GM21526 (cell line): Measurements from ENCODE around the gene LRP1B.
"Not testable (repeated sequence)": the region's sequence is repeated elsewhere in the genome, so short reads cannot be mapped to it uniquely, and the experiment has no call there.

Experiments
- ATAC-seq: cut with Tn5 transposase; IDR thresholded peaks from one replicate; pipeline ENCODE4 v1.9.1; 2021; ENCODE audit warnings: moderate library complexity; ENCODE audit not compliant: unreplicated experiment, low FRiP score

LRP1B gene

DNA sequence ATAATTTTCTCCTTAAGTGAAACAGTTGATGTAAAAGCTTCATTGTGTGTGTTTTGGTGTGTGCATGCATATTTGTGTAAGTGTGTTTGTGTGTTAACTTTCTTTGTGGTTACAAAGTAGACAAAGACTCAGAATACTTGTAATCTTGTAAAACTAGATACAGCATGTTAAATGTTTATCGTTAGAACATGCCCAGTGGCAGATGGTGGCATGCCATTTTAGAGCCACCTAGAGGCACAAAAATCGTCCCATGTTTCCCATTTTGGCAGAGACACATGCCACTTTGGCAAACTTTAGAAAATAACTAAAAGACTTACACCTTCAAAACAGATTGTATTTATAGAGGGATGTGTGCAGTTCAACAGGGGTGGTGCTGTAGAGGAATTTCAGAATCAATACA lies 224.1 kb downstream of the LRP1B start:
- no peak for ATAC-seq

DNA sequence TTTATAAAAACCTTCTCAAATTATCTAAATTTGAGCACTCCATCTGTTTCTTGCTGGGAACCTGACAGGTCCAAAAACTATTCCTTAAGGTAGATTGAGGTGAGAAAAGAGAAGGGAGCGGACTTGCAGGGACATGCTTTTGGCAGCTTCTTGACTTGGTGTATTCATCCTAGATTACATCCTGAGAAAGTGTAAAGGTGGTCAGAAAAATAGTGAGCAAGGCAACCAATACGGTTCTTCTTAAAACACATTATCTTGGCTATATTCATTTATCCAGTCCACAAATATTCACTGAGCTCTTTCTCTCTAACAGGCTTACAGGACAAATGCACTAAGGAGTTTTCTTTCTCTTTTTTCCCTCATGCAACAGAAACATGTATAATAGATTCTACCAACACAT lies 230.0 kb downstream of the LRP1B start:
- ATAC-seq, result no peak

DNA sequence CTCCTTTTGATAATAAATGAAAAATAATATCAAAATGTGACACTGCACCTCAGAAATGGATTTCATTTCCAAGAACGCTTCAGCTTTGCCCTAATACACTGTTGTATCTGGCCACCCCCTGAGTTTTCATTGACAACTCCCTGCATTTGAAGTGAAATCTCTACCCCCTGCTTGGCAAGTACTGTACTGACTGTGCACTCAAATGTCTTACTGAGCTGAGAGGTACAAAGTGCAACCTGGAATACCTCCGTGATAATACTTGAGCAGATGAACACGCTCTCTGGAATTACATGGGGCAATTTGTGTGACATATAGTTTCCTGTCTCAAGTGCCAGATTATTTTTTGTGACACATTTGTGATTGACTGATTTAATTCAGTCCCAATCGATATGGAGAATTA lies 231.1 kb downstream of the LRP1B start:
- no peak for ATAC-seq

DNA sequence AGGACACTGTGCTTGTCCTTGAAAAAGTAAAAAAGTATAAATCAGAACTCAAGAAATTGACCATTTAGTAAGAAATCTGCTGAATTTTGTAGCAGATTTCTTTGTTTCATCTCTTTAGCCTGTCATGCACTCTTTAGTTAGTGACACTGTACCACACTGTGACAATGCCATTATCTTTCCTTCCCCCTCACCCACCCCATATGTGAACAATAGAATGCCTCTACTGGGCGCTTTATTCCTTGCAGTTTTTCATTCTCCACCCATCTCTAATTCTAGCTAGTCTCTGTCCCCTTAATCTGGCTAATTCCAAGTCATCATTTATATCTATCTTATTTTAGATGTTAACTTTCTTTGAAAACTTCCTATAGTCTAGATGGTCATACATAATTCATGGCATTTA lies 241.0 kb downstream of the LRP1B start:
- no peak for ATAC-seq

DNA sequence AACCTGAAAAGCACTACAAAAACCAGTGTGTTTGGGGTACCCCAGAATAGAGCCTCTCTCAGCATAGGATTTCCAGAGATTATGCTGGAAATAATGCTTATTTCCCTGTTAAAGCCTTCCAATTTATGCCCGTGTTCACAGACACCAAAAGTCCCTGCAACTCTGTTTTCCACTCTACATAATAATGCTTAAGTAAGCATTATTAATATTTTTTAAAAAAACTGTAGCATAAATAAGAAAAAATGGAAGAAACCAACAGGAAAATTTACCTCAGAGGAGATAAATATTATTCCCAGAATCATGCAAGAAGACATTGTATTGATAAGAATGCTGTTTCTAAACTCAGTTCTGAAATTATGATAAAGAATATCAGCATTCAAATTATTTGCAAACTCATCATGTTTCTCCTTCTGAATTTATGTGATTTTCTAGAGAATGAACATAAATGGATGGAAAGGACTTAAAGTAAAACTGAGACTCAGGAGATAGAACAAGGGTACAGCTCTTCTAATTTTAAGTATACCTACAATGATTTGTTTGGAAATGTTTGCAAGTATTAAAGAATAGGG lies 241.7 kb downstream of the LRP1B start:
- ATAC-seq, result no peak

DNA sequence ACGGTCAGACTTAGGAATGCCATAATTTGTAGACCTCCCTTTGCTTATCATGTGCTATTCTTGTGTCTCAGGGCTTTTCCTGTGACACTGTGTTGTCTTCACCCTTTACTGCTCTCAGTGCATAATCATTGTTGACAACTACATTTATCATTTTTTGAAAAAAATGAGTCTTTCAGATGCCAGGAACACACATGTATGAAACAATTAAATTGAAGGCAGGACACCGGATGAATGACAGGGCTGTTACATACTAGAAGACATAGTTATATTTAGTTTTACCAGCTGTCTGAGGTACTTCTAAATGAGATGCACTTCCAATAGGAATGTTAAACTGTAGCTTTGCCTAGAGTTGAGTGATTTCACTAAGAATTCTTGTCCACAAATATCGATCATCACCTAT lies 243.5 kb downstream of the LRP1B start:
- no peak for ATAC-seq

DNA sequence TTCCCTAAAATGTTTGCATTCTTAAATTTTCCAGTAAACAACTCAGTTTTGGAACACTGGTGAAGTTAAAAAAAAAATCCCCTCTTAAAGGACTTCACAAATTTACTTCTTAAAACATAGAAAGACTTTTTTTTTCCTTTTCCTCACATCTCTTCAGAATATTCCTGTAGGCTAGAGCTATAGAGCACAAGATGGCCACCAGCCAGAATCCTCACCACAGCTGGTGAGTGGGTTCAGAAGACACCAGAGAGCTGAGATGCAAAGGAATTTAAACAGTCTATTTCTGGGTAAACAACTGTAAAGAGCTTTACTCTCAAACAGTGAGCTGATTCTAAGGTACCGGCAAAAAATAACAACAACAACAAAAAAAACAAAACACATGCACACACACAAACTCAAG lies 252.8 kb downstream of the LRP1B start:
- ATAC-seq, result no peak

DNA sequence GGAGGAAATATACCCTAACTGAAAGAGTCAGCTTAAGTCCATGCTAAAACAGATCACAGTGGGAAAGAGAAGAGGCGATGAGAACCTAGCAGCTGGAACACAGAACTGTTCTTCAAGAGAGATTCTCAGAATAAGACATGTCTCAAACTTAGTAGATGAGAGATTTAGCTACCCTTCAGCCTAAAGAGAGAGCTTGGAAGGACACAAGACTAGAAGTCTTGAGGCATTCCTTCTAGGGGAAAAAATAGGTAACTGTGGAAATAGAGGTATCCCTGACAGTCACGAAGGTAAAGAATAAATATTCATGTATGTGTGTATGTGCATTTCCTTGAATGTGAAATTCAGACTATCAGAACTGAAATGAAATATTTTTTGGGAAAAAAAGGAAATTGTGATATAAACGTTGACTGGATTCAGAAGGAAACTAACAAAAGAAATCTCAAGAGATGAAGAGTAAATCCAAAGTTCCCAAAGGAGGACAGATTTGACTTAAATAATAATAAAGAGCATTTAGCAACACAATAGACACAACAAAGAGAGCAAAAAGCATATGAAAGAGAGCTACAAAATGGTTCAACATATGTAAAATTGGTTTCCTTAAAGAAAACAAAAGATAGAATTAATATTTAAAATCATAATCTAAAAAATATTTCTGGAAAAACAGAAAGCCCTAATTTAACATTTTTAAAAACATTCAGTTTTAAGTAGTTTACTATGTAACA lies 258.7 kb downstream of the LRP1B start:
- no peak for ATAC-seq

DNA sequence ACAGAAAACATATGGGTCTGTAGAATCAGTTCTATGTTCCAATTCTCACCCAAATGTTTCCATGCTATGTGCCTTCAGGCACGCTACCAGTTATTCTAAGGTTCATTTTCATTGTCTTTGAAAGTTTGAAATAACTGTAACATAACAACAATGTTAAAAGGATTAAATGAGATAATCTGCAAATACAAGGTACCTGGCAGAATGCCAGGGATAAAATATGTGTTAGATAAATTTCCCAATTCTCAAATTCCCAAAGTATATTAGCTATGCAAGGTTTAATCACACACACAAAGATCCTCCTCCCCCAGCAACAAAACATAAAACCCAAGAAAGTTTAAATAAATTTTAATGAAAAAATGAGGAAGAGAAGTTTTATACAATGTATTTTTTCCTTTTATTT lies 261.2 kb downstream of the LRP1B start:
- no peak for ATAC-seq

DNA sequence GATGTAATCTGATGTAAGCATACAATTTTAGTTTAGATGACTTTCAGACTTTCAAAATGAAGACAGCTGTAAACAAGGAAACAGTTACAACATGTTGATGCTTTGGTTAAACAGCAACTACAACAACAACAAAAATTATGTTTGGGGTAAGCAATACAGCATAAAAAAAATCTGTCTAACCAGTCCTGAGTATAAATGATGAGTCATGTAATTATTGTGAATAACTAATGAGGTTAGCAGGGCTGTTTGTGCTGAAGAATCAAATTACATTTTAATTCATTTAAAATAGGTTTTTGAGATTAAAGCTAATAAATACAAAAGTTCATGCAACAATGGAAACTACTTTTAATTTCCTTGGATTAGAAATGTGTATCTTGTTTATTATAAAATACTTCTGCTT lies 266.9 kb downstream of the LRP1B start:
- ATAC-seq, result no peak

DNA sequence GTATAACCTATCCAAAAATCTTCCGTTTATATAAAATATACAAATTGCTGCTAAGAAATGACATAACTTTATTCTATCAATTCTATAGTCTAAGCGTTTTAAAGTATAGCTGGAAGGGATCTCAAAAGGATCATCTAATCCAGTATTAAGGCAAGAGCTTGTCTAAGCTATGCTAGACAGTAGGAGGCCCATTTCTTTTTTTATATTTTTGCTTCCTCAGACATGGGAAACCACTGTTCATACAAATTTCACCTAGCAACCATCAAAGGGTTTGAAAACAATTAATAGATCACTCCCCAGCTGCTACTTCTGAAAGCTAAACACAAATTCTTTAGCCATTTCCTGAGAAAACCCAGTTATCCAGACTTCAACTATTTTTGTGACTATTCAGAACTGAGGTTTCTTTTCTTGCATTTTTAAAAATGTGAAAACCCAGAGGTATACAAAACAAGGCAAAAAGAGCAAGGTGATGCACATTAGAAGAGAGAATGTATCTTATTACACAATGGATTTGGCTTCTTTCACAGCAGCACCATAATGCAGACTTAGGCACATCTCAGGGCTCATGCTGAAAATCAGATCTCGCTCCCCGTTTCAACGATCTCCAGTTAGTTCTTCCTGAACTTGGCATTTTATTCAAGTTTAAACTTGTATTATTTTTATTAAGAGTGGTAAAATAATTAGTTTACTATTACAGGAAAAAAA lies 274.4 kb downstream of the LRP1B start:
- ATAC-seq, result no peak

DNA sequence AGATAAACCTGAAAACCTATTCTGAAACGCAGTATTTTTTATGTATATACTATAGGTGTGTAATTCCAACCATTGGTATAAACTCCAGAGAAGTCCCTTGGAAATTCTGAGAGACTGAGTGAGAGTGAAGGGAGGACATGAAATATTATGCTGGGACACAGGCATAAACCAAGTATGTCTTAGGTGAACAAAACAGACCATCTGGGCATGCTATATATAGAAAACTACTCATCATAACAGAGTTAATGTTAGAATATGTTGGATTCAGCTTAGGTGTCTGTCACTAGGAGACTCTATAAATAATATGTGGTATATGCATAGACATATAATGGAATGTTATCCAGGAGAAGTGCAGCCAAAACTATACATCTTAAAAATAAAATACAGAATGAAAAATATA lies 282.6 kb downstream of the LRP1B start:
- no peak for ATAC-seq

DNA sequence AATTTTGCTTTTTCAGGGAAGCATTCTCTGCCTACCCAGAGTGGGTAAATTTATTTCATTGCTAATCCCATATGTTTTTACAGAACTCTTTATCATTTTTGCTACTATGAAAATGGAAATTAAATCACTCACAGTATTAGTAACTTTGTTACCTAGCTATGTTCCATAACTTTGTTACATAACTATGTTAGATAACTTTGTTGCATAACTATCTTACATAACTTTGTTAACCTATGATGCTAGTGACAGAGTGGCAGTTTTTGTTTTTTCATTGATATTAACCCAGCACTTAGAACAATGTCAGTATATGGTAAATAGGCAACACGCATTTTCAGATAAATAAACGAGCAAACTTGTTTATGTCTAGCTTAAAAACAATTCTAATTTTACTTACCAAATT lies 286.6 kb downstream of the LRP1B start:
- no peak for ATAC-seq

DNA sequence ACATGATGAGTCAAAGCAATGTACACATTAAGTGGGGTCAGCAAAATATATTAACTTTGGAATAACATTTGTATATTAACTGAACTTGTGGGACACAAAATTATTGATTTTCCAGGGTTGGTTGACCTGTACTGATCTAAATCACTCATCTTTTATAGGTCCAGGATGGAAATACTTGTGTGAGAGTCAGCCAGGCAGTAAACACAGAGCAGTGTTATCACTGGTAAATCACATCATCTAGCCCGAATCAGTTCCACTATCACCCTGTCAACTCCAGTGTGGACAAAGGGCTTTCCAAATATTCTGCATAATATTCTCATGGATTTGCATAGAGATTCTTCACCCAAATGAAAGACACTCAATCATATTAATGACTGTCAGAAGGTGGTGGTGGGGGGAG lies 295.7 kb downstream of the LRP1B start:
- no peak for ATAC-seq

DNA sequence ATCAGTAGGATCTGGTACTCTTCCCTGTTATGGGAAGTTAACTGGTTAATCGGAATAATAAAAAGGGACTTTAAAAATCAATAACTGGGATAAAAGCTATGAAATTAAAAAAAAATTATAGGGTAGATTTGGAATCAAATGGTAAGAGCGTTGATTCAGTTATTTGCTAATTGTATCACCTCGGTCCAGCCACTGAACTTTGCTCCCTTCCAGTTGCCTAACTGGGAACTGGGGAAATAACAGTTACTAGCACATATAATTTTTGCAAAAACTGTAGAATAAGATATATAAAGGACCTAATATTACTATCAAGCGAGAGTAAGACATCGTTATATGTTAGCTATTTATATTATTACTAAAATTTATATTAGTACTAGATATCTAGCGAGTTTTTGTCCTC lies 302.1 kb downstream of the LRP1B start:
- ATAC-seq, result no peak

DNA sequence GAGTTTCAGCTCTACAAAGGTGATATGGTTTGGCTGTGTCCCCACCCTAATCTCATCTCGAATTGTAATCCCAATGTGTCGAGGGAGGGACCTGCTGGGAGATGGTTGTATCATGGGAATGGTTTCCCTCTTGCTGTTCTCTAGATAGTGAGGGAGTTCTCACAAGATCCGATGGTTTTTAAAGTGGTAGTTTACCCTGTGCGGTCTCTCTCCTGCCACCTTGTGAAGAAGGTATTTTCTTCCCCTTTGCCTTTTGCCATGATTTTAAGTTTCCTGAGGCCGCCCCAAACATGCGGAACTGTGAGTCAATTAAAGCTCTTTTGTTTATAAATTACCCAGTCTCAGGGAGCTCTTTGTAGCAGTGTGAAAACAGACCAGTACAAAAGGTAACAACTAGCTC lies 306.0 kb downstream of the LRP1B start:
- no peak for ATAC-seq

DNA sequence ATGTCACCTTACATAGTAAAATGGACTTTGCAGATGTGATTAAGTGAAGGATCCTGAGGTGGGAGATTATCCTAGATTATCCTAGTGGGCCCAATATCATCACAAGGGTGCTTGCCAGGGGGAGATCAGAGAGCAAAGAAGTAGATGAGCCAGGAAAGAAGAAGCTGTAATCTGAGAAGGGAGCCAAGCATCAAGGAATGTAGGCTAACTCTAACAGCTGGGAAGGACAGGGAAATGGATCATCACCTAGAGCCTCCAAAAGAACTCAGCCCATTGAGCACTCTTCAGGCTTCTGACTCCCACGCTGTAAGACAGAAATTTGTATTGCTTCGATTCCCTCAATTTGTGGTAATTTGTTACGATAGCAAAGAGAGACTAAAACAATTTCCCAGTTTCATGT lies 309.9 kb downstream of the LRP1B start:
- no peak for ATAC-seq

DNA sequence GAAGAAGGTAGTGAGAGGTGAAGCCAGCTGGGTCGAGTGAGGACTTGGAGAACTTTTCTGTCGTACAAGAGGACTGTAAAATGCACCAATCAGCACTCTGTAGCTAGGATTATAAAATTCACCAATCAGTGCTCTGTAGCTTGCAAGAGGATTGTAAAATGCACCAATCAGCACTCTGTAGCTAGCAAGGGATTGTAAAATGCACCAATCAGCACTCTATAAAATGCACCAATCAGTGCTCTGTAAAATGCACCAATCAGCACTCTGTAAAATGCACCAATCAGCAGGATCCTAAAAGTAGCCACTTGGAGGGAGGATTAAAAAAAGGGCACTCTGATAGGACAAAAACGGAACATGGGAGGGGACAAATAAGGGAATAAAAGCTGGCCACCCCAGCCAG lies 315.5 kb downstream of the LRP1B start:
- not testable (repeated sequence) for ATAC-seq

DNA sequence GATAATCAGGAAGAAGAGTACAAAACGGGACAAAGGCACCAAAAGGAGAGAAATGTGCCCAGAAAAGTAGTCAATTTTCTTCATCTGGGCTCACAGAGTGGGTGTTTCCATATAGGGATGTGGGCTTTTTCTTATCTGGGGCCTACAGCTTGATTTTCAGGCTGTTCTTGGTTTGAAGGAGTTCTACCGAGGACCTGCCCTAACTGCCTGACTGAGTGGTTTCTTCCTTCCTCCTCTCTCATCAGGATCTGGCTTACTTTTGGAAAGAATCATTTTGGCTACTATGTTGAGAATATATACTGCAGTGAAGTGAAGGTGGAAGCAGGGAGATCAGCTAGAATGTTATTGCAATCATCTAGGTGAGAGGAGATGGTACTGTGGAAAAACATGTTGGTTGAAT lies 316.7 kb downstream of the LRP1B start:
- no peak for ATAC-seq

DNA sequence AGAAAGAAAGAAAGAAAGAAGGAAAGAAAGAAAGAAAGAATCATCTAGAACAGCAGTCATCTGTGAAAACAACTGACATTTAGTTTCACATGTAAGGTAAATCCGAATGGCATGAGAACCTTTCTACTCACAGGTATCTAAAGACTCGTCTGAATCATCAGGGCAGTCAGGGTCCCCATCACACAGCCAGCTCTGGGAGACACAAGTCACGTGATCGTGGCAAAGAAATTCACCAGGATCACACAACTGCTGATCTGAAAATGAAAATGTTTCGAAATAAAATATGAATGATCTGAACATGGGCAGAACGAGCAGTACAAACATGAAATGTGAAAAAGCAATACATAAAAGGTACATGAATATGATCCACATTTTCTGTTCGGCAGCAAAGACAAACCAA lies 320.7 kb downstream of the LRP1B start:
- ATAC-seq, result no peak

DNA sequence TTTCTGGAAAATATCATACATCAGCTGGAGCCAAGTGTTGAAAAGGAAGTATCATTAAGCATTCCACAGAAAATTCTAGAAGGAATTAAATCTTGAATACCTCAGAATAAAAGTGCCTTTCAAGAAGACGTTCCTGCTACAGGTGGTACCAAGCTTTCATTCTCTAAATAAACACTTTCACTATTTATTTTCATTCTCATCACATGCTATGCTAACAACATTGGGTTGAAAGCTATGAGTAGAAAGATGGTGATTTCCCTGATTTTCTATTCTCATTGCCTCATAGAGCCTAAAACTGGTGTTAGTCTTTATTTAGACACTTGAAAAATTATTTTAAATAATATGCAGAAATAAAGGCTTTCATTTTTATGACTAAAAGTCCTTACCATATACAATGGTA lies 324.7 kb downstream of the LRP1B start:
- no peak for ATAC-seq

DNA sequence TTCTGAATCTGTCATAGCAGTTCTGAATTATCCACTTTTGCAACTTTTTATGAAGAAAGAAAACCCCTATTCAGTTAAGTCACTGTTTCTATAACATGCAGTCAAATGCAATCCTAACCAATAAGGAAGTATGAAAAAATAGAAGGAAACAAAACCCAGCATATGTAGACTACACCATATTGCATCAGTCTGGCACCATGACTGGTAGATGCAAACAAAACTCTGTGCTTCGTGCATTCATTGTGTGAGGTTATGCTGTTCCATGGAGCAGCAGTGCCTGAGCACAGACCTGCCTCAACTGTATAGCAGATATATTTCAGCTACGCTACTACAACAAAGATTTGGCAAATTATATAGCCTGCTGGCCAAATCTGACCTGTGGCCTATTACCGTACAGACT lies 325.5 kb downstream of the LRP1B start:
- ATAC-seq, result no peak
